NCI-H1105 (cell line): Measurements from ENCODE around the gene SUMO2.
"Not testable (repeated sequence)": the region's sequence is repeated elsewhere in the genome, so short reads cannot be mapped to it uniquely, and the experiment has no call there.

ENCODE experiments used
- DNase-seq: peaks from one replicate; lab custom pipeline; 2025; lab: John Stamatoyannopoulos, UW

The SUMO2 gene

DNA sequence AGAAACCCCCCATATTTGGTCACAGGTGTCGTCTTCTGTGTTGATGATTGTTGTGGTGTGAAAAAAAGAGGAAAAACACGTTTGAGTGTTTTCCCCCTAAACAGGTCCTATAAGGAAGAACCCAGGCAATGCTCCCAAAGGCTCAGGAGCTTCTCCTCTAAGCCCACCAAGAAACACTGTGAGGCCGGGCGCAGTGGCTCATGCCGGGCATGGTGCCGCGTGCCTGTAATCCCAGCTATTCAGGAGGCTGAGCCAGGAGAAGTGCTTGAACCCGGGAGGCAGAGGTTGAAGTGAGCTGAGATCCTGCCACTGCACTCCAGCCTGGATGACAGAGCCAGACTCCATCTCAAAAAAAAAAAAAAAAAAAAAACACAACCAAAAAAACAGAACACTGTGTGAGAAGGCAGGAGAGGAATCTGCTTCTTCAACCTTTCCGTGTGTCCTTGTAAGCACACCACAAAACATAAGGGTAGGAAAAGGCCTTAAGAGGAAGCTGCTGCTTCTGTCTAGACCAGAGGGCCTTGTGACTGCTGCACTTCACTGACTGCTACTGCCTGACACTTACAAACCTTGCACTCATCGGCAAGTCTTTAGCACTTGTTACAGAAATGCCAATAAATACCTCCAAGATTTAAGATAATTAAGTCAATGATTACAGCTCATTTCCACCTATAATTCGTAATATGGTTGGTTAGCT, 37.8 kb downstream of the SUMO2 start:
- no peak for DNase-seq

DNA sequence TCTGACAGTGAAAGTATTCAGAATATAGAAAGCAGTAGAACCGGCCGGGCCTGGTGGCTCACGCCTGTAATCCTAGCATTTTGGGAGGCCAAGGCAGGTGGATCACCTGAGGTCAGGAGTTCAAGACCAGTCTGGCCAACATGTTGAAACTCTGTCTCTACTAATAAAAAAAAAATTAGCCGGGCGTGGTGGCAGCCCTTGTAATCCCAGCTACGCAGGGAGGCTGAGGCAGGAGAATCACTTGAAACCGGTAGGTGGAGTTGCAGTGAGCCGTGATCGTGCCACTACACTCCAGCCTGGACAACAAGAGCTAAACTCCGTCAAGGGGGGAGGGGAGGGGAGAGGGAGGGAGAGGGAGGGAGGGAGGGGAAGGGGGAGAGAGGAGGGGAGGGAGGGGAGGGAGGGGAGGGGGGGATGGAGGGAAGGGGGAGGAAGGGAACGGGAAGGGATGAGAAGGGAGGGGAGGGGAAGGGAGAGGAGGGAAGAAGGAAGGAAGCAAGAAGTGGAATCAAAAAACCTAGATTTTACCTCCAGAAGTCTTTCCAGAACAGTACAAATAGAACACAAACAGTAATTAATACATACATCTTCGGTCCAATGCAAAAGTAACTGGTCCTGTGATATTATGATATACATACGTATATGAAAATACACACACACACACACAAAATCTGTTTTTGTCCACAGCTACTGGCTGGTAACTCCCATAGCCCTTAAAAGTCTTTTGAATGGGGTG, 40.4 kb downstream of the SUMO2 start:
- no peak for DNase-seq

DNA sequence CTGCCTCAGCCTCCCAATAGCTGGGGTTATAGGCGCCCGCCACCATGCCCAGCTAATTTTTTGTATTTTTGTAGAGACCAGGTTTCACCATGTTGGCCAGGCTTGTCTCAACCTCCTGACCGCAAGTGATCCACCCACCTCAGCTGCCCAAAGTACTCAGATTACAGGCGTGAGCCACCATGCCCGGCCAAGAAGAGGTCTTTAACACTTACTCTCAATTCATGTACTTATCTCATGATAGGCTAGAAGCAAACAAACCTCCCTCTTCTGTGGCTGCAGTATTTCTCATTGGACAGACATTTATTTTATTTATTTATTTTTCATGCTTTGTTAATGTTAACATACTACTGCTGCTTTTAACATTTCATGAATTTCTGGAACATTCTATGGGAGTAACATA, 44.2 kb downstream of the SUMO2 start:
- DNase-seq = no peak

DNA sequence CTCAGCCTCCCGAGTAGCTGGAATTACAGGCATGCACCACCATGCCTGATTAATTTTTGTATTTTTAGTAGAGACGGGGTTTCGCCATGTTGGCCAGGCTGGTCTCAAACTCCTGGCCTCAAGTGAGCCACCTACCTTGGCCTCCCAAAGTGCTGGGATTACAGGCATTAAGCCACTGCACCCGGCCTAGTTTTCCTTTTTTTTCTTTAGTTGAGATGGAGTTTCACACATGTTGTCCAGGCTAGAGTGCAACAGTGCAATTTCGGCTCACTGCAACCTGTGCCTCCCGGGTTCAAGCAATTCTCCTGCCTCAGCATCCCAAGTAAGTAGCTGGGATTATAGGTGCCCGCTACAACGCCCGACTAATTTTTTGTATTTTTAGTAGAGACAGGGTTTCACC, 45.0 kb downstream of the SUMO2 start:
- DNase-seq = not testable (repeated sequence)

DNA sequence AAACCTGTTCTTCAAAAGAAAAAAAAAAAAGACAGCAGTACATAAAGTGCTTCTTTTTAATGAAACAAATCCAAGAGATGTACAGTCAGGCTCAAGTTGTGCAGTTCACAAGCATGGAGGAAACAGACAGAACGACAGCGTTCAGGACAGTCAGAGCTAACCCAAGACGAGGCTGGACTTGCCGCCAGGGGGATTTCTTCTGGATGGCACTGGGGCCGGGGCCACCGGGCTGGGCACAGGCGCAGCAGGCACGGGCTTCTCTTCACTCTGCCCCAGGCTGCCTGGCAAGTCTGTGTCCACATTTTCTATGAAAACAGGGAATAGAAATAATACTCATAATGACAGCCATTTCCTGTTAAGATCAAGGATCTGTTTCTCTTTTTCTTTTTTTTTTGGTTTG, 46.8 kb downstream of the SUMO2 start:
- DNase-seq = no peak

GRCh38 chr17:75135452-75135851, 47.3 kb downstream of the SUMO2 start:
- DNase-seq = no peak

GRCh38 chr17:75133607-75134347, 49.0 kb downstream of the SUMO2 start:
- not testable (repeated sequence) for DNase-seq

GRCh38 chr17:75133001-75133400, 49.8 kb downstream of the SUMO2 start:
- no peak for DNase-seq

GRCh38 chr17:75132018-75133000, 50.5 kb downstream of the SUMO2 start:
- not testable (repeated sequence) for DNase-seq

- peak; percentile 70 for DNase-seq
Measured at GRCh38 chr17:75131278-75132017, 51.3 kb downstream of the SUMO2 start, which contains the start of gene NT5C. Gene NT5C, minus strand, starts transcription at chr17:75131742. Its CDS starts 35 bp downstream, at chr17:75131707.

DNA sequence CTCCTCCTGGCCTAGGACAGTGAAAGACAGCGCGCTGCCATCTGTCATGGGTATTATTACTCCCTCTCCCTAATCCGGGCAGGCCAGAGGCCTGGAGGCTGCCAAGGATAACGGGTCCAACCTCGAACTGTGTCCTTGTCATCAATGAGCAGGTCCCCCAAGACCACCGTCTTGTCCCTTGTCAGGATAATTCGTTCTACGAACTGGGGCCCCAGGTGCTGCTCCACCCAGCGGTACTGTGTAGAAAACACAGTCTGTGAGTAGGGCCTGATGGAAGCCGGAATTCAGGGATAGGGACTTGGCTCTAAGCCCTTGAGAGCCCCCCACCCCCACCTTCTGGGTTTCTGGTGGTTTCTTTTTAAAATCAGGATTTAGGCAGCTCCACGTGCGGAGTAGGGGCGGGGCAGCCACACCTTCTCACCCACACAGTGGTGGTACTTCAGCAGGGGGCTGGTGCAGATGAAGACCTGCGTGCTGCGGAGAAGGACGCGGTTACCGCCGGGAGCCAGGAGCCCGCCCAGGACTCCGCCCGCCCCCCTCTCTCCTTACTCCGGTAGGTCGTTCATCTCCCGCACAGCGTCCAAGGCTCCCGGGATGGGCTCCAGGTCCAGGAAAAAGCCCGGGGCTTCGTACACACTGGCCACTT, 52.0 kb downstream of the SUMO2 start:
- DNase-seq = no peak

DNA sequence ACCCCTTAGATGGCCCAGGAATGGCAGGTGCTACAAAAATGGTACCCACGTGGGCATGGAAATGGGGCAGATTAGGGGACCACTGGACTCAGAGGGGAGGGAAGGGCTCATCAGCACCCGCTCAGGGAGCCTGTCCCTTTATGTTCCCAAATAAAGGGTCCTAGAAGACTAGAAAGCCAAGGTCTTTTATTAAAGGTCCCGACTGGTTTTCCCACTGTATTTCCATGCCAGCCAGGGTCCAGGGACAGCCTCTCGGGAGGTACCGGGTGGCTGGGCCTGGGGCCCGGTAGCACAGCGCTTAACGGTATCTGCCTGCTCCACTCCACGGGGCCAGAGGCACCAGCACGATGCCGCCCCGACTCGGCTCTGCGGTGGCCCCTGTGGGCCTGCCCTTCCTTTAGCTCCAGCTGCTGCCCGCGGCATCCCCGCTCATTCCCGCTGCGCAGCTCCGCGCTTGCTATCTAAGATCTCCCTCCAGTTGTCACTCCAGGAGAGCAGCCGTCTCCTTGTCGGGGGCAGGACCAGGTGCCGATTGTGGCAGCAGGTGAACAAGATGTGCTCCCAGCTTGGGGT, 52.6 kb downstream of the SUMO2 start:
- no peak for DNase-seq

GRCh38 chr17:75129576-75129975, 53.2 kb downstream of the SUMO2 start:
- no peak for DNase-seq

DNA sequence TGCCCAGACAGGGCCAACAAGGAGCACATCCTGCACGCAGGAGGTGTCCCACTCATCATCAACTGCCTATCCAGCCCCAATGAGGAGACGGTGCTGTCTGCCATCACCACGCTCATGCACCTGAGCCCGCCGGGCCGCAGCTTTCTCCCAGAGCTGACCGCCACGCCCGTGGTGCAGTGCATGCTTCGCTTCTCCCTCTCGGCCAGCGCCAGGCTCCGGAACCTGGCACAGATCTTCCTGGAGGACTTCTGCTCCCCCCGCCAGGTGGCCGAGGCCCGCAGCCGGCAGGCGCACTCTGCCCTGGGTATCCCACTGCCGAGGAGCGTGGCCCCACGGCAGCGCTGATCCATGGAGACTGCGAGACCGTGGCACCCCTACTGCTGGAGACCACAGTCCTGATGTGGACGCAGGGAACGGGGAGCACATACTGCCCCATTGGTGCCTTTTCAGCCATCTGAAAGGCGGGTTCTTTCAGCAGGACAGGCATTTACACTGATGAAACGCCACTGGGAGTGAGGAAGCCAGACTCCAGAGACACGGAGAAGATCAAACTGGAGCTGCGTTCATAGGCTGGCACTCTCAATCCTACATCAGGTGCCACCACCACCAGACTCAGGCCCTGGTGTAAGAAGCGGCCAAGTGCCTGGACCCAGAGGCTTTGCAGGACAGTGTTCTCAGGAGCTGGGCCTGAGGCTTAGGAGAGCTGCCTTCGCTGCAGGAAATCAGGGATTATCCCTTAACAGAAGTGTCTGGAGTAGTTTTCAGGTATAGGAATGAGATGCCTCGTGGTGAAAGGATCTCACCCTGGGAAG, 53.9 kb downstream of the SUMO2 start:
- DNase-seq = no peak

GRCh38 chr17:75127936-75128335, 54.8 kb downstream of the SUMO2 start:
- DNase-seq = not testable (repeated sequence)

DNA sequence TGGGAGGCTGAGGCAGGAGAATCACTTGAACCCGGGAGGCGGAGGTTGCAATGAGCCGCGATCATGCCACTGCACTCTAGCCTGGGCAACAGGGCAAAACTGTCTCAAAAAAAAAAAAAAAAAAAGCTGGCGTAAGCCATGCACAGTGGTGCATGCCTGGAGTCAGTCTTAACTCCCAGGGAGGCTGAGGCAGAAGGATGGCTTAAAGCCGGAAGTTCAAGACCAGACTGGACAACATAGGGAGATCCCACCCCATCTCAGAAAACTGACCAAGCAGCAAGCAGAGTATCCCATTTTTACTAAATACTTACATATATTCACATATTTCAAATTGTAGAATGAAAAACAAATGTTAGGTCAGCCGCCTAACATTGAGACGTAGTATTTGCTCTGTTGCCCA, 55.8 kb downstream of the SUMO2 start:
- DNase-seq = no peak

GRCh38 chr17:75125984-75126383, 56.8 kb downstream of the SUMO2 start:
- DNase-seq = no peak

- DNase-seq = no peak
Measured at GRCh38 chr17:75124819-75125162, 58.0 kb downstream of the SUMO2 start.
